HG03139 (cell line): ENCODE measurements around the gene HERC5.
"Not testable (repeated sequence)": the region's sequence is repeated elsewhere in the genome, so short reads cannot be mapped to it uniquely, and the experiment has no call there.

ENCODE experiments used
- ATAC-seq: cut with Tn5 transposase; IDR thresholded peaks from one replicate; pipeline ENCODE4 v1.9.1; 2021; ENCODE audit not compliant: unreplicated experiment

The HERC5 gene

DNA sequence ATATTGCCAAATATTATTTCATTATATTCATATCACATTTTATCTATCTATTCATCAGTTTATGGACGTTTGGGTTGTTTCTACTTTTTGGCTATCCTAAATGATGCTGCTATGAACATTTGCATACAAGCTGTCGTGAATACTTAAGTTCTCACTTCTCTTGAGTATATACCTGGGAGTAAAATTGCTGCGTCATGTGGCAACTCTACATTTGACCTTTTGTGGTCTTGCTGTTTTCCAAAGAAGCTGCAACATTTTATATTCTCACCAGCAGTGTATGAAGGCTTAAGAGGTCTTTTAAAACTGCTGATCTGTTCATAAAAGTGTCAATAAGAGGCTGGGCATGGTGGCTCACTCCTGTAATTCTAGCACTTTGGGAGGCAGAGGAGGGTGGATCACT lies 60.9 kb downstream of the HERC5 start:
- ATAC-seq: no peak

DNA sequence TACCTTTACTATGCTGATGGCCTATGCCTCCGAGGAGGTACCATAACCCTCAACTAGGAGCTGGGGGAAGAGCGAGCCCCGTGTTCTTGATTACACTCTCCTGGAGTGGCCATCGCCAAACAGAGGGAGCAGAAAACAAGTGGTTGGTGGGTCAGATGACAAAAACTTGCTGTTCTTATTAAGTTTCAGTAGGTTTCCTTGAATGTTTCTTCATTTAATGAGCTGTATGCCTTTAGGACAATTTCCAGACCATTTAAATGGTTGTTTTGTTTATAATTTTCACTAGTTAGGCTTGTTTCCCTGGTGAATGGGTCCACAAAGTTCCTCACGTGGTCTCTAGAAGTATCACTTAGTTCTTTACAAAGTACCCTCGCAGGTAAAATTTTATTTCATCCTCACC lies 62.0 kb downstream of the HERC5 start:
- no peak for ATAC-seq

DNA sequence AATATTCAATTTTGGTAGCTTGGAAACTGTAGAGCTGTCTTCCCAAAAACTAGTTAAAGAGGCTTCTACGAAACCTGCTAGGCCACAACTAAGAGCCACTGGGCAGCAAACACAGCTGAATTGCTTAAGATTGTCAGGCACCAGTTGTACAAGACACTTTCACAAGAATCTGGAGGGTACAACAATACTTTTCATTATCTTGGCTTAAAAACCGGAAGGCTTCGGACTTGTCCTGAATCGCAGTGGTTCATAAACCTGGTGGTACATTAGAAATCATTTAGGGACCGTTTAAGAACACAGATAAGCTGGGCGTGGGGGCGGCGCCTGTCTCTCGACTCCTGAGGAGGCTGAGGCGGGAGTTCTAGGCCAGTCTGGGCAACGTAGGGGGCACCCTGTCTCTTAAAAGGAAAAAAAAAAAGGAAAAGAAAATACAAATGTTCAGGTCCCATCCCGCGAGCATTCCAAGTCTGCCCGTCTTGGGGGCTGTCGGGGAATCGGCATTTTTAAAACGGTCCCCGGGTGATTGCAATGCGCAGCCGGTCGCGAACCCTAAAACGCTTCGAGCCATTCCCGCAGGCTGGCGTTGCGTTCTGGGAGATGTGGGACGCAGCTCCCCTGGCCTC lies 65.9 kb downstream of the HERC5 start:
- no peak for ATAC-seq

DNA sequence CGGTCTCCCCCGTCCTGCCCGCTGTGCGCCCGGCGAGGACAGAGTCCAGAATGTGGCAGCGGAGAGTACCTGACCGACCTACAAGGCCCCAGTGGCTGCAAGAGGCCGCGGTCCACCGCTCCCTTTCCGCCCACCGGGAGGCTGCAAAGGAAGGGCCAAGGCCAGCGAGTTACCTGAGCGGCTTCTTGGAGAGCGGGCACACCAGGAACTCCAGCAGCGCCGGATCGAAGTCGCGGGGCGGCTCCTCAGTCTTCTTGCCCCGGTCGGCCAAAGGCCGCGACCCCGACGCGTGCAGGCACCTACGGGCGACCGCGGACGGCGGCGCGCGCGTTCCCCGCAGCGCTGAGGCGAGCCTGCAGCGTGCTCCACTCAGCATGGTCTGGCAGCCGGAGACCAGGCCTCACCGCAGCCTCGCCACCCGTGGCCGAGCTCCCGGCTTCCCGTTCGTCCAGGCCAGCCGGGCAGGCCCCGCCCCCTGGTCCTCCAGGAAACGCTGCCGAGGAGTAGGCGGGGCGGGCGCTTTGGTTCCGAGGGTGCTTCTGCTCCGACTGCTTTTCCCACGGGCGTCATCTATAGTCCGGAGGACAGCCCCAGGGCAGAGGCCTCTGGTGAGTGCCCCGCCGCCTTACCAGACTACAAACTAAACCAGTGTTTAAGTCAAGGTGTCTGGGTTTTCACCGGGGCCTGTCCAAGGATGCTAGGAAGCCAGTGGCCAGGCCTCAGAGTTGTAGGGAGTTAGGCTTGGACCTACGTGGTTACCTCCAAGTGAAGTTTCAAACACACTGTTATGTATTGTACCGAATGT lies 66.6 kb downstream of the HERC5 start, which contains the start of gene PYURF:
TSS of gene PYURF (minus strand) at position 452 of the 805 bp plus-strand sequence. CDS start at position 376, 76 bp downstream.
- ATAC-seq: peak; percentile 83

DNA sequence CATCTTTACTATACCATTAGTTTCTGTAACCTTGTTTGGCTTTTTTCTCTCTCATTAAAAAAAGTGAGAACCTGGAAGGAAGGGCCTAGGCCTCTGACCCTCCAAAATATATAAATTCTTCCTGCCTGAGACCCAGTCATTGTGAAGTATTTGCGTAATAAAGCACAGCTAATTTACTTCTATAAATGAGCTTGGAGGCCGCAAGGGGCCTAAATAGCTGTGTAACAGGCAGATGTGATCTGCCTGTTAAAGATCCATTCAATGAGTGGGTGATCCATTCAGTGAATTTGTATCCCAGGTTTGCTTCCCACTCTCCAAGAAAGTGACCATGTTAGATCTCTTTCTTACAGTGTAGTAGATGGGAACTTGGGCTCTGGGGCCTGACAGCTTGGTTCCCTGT lies 67.3 kb downstream of the HERC5 start:
- no peak for ATAC-seq

DNA sequence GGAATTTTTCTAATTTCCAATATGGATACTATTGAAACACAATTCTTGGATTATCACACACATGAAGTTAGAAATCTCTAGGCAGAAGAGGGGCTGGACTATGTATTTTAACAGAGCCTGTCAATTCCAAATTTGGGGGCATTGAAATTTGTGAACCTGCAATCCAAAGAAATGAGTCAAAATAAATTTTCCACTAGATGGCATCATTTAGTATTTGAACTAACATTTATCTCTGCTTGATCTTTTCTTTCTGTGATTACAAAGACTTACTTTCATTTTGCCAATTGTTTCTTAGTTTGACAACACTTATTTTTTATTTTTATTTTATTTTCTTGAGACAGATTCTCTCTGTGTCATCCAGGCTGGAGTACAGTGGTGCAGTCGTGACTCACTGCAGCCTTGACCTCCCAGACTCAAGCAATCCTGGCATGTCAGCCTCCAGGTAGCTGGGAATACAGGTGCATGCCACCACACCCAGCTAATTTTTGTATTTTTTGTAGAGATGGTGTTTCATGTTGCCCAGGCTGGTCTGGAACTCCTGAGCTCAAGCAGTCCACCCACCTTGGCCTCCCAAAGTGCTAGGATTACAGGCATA lies 69.4 kb downstream of the HERC5 start:
- no peak for ATAC-seq

DNA sequence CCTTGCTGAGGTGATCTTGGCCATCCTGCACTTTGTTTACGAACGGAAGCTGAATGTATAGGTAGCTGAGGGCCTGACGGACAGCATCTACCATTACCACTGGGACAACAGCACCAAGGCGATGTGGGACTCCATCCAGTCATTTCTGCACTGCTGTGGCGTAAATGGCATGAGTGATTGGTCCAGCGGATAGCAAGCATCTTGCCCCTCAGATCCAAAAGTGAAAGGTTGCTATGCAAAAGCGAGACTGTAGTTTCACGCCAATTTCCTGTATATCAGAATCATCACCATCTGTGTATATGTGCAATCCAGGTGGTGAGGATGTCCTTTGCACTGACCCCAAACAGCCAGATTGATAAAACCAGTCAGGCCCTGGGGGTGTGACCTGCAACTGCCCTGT lies 70.9 kb downstream of the HERC5 start:
- no peak for ATAC-seq

DNA sequence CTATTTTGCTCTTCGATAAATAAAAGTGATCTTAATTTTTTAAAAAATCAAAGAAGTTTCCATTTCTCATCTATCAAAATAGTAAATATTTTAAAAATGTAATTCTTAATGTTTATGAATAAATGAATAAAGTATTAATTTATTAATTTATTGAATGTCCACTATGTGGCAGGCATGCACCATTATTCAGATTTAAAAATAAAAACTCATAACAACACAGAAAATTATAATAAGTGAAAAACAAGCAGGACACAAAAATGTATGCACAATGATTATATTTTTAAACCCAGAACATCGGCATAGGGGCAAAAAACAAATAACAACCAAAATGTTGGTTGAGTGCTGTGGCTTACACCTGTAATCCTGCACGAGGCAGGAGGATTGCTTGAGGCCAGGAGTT lies 71.9 kb downstream of the HERC5 start:
- no peak for ATAC-seq

DNA sequence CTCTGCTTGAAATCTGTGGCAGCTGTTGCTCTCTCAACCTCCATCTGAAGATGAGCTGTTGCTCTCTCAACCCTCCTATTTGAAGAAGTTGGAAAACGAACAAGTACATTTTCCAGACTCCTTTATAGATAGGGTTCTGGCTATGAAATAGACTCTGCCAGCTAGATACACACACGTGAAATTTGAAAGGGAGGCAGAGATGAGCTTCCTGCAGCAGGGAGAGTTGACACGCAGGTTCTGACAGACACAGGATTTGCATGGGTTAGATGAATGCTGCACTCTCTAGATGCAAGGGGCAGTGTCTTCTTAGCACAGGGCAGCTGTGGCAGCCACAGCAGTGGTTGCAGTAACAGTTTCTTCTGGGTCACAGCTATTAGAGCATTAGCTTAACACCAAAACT lies 74.6 kb downstream of the HERC5 start:
- no peak for ATAC-seq

DNA sequence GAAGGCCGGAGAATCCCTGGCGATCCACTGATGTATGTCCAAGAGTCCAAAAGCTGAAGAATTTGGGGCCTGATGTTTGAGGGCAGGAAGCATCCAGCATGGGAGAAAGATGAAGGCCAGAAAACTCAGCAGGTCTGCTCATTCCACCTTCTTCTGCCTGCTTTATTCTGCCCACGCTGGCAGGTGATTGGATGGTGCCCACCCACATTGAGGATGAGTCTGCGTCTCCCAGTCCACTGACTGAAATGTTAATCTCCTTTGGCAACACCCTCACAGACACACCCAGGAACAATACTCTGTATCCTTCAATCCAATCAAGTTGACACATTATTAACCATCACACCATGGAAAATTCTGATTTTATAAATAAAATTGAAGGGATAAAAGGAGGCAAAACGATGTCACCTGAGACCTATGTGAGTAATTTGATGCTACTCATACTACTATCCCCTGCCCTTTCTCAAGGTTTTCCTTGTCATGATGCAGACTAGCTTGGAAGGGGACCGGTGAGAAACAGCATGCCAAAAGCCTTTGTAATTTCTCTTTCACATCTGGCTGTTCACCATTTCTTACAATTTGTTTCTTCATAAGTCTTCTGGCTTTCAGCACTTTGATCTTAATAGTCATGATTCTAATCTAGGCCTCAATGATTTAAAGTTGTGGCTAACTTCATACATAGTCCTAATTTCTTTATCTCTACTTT lies 76.3 kb downstream of the HERC5 start:
- no peak for ATAC-seq

DNA sequence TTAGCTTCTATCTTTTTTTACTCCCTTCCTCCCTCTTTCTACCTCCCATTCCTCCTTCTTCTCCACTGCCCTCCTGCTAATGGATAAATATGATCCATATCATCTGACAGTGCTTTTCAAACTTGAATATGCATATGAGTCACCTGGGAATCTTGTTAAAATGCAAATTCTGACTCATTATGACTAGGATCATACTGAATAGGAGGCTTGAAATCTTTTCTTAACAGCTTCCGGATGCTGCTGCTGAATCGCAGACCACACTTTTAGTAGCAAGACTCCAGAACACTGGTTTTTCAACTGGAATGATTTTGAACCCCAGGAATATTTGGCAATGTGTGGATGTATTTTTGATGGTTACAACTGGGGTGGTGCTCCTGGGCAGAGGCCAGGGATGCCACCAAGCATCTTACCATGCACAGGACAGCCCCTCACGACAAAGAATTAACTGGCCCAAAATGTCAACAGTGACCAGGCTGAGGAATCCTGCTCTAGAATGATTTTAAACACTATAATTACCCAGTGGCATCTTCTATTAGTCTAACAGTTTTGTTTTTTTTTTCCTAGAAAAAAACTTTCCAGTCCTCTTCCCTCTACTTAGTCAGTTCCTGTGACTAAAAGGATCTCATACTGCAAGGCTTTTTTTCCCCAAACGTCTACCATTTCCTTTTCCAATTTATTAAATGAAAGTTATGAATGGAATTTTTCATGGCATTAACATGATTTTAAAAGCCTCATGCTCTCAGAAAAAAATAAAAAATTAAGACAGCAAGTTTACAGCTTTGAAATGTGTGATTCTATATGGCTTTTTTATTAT lies 77.2 kb downstream of the HERC5 start:
- no peak for ATAC-seq

DNA sequence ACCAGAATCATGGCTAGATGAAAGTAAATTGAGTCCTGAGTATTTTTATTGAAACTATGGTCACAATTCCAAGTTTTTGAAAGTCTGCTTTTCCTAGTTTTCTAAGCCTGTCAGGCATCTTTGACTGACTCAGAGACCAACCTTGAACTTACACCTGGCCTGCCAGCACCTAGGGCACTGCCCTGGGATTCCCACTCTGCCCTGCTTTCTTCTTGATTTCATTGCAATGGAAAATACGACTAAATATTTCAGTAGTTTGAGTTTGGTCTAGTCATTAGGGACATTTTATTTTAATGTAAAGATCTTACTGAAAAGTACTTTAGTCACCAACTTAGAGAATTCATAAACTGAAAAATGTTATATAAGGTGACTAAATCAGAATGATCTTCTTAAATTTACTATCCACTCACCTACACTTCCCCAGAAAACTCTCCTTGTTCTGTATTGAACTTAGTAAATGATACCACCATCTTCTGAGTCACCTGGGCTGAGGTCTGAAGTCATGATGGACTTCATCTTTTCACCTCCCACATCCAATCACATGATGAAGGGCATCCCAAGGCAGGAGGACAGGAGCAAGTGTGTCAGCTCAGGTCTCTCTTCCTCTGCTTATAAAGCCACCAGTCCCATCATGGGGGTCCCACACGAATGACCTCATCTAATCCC lies 78.3 kb downstream of the HERC5 start:
- no peak for ATAC-seq

DNA sequence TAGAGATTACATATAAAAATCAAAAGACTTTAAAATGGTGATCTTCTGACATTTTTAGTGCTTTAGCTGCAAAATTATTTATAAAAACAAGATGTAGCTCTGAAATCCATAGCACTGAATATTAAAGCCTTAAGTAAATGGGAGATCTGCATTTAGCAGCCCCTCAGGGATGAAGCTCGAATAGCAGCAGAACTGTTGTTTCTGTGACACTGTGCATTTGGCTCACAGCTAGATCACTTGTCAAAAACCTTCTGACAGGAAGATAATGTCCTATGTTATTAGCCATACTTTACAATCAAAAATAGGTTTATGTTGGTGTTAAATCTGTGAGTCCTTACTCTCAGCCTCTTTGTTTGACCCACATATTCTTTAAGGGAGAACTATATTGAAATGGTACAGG lies 80.8 kb downstream of the HERC5 start:
- no peak for ATAC-seq

DNA sequence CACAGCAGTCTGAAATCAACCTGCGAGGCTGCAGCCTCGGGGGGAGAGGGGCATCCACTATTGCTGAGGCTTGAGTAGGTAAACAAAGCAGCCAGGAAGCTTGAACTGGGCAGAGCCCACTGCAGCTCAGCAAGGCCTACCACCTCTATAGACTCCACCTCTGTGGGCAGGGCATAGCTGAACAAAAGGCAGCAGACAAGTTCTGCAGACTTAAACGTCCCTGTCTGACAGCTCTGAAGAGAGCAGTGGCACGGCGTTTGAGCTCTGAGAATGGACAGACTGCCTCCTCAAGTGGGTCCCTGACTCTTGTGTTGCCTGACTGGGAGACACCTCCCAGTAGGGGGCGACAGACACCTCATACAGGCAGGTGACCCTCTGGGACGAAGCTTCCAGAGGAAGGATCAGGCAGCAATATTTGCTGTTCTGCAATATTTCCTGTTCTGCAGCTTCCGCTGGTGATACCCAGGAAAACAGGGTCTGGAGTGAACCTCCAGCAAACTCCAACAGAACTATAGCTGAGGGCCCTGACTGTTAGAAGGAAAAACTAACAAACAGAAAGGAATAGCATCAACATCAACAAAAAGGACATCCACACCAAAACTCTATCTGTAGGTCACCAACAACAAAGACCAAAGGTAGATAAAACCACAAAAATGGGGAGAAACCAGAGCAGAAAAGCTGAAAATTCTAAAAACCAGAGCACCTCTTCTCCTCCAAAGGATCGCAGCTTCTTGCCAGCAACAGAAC lies 82.6 kb downstream of the HERC5 start:
- ATAC-seq: not testable (repeated sequence)

DNA sequence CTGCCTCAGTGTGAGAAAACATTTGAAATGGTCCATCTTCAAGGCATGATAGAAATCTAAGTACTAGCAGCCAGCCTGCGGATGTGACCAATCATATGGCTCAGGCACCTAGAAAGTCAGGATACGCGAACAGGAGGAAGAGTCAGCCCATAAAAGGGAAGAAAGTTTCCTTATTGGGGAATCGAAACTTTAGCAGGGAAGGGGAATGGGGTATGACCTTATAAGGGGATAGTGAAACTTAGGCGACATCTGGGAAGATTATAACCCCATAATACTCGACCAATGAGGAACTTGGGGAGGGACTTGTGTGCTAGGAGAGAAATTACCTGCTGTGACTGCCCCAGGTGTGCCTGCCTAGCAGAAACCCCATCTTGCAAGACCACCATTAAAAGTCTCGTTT lies 92.9 kb downstream of the HERC5 start:
- ATAC-seq: no peak
